ENCODE results near the gene SLIT1. TPM values are rescaled to one million over a fixed set of nuclear protein-coding genes. Genes with fewer than 3 reads are reported as not detected.

Gene SLIT1
- total and polyA plus RNA-seq, 2 of the 8 experiments (the other 6 are each of a cell fraction or from before 2014, with no cell fraction given): 0.70 to 0.88 TPM

- POLR2A ChIA-PET (ENCODE audit: partially characterized antibody): no interaction called here
- Histone ChIP-seq H3K9ac (replicated peaks in 1 of 4; ENCODE audit: extremely low read depth in 1 of 4, low read depth in 3 of 4, low read length in 3 of 4) (no peak overlapping the region), H3K79me2 (ENCODE audit: control insufficient read depth in 1 of 2, insufficient read depth in 2 of 2, low read length in 2 of 2) (no peaks in the 10 kb centered on the region), H3K27ac (ENCODE audit: low read depth, low read length) (no peak overlapping the region), H3K14ac (ENCODE audit: insufficient read length) (no peak overlapping the region), H3K36me3 (ENCODE audit: control insufficient read depth in 2 of 4, insufficient read depth in 4 of 4, low read length in 3 of 4) (no peaks in the 10 kb centered on the region), H2BK20ac (ENCODE audit: low read length) (no peak overlapping the region), H3K56ac (replicated peaks; ENCODE audit: insufficient read length, low read depth, low read length) (no peak overlapping the region), H4K20me1 (replicated peaks in 1 of 2; ENCODE audit: control insufficient read depth in 1 of 2, insufficient read depth in 2 of 2, low read length in 2 of 2) (no peaks in the 10 kb centered on the region), H3K79me1 (ENCODE audit: low read depth, low read length) (no peaks in the 10 kb centered on the region), H3K9me3 (ENCODE audit: insufficient read depth in 2 of 2, low read depth in 1 of 2, low read length in 1 of 2) (no peaks in the 10 kb centered on the region), H4K5ac (ENCODE audit: insufficient read length, low read depth, low read length) (no peak overlapping the region), H3K4me2 (ENCODE audit: insufficient read depth in 1 of 2, low read depth in 2 of 2, low read length in 2 of 2) (no peak overlapping the region), H3K18ac (ENCODE audit: extremely low read depth, low read length) (no peak overlapping the region), H2AFZ (ENCODE audit: low read length) (no peak overlapping the region), H3K4me3 (ENCODE audit: extremely low read depth in 1 of 4, insufficient read depth in 2 of 4, low read depth in 3 of 4, low read length in 4 of 4) (no peak overlapping the region), H2BK12ac (ENCODE audit: low read depth, low read length) (no peak overlapping the region), H4K91ac (replicated peaks; ENCODE audit: insufficient read length, low read length) (peak overlapping the region; percentile 69), H3K23ac (ENCODE audit: insufficient read length) (no peak overlapping the region), H3K4me1 (replicated peaks in 1 of 4; ENCODE audit: control insufficient read depth in 3 of 4, insufficient read depth in 4 of 4, low read length in 3 of 4) (peaks cover under 1 to 6% (median 4%) of the 10 kb centered on the region in 4 experiments; a peak in 5 of 7 replicates), H2BK120ac (replicated peaks; ENCODE audit: low read depth, low read length) (no peak overlapping the region), H2AK5ac (ENCODE audit: low read depth, low read length) (no peak overlapping the region; the same call in 1 of the 2 replicates), H3K23me2 (ENCODE audit: low read depth, low read length) (no peaks in the 10 kb centered on the region), H2BK5ac (ENCODE audit: low read depth, low read length) (no peak overlapping the region), H3K27me3 (replicated peaks in 1 of 4; ENCODE audit: control insufficient read depth in 3 of 4, extremely low read depth in 1 of 4, insufficient read depth in 3 of 4, low read length in 3 of 4) (0 out of 7 replicates have a peak, but pooled peaks cover 0 to 2% (median 0%) of the 10 kb centered on the region in 4 experiments), H3K4ac (replicated peaks; ENCODE audit: insufficient read length, low read depth, low read length) (no peak overlapping the region), H4K8ac (ENCODE audit: extremely low read depth, insufficient read depth, low read length) (peak overlapping the region; percentile 52; the same call in 1 of the 2 replicates), H2BK15ac (ENCODE audit: low read length) (no peak overlapping the region)
- no peak for TF ChIP-seq ZNF274 (IDR thresholded peaks at IDR 0.05; ENCODE audit: borderline replicate concordance, extremely low read depth, low read length)
- DNase-seq (ENCODE audit: low read depth in 1 of 2, low spot score in 2 of 2) (no peak), FAIRE-seq (no peak)
- CTCF ChIA-PET (ENCODE audit: partially characterized antibody): interaction anchor here (0.6 to 43.6 kb wide), 8 partner anchors 8 to 159 kb away, joined by 3 to 759 read pairs (median 4); no protein-coding TSS in a partner anchor
- 93% methylated on average over 15 of the region's 15 CpGs; no CpG with 5 or more reads in 1 of the 2 experiments for WGBS, 2 experiments (ENCODE audit: extremely low coverage in 1 of 2, insufficient coverage in 1 of 2, insufficient read length in 1 of 2, insufficient replicate concordance in 2 of 2, low coverage in 1 of 2, low lambda C conversion rate in 2 of 2, missing lambda C conversion rate in 1 of 2)
Observed at GRCh38 chr10:97134983-97135382, 50.8 kb downstream of the SLIT1 start.

All from H1 (cell line).